Measurements from ENCODE around the gene SMAD7.

Gene SMAD7

DNA sequence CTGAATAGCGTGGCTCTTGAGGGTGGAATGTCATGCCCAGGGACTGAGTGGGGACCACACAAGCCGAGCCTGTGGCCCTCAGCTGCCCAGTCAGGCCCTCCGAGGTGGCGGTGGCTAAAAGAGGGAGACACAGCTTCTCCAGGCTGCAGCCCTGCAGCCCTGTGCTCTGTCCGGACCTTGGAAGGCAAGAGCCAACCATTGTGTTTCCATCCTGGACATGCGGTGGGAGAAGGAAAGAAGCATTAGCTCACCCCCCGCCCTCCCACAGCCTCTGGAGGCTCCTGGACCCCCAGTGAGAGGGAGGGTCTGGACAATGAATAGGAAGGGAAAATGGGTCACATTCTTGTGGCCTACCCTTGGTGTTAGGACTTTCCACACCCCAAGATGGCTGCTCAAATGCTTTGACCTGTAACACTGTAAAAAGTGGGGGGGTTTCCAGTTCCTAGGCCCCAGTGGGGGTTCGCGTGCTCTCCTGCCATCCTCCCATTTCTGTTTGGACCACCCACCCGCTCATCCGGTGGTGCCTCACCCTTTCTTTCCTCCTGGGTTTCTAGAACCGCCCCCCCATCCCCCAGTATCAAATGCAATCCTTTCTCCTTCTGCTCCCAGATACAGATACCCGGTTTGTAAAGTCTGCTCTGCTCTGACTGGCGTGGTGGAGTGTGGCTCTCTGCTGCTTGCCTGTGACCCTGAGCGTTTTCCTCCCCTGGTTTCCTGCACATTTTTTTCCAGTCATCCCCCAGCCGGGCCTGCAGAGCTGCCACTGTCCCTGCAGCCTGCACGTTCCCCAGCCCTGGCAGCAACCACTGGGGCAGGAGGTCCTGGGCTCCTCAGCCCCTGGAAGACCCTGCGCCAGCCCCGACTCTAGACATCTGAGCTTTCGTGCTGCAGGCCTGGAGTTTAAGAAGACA lies 36.3 kb upstream of the SMAD7 start:
- no peak for DNase-seq (ENCODE audit: low spot score)

DNA sequence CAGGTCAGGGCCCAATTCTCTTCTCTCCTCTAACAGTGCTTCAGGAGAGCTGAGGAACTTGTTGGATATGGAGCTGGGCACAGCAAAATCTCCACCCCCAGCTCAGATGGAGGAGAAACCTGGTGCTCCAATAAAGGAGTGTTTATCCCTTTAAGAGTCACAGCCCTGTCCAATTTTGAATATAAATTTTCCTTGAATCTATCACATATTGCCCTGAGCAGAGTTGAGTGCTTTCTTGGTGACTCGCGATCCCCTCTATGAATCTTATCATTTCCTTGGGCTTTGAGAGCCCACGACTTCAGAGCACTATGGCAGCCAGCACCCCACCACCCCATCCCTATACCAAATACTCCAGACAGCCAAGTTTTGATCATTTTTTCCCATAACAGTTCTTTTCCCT lies 34.4 kb upstream of the SMAD7 start:
- no peak for DNase-seq (ENCODE audit: low spot score)

DNA sequence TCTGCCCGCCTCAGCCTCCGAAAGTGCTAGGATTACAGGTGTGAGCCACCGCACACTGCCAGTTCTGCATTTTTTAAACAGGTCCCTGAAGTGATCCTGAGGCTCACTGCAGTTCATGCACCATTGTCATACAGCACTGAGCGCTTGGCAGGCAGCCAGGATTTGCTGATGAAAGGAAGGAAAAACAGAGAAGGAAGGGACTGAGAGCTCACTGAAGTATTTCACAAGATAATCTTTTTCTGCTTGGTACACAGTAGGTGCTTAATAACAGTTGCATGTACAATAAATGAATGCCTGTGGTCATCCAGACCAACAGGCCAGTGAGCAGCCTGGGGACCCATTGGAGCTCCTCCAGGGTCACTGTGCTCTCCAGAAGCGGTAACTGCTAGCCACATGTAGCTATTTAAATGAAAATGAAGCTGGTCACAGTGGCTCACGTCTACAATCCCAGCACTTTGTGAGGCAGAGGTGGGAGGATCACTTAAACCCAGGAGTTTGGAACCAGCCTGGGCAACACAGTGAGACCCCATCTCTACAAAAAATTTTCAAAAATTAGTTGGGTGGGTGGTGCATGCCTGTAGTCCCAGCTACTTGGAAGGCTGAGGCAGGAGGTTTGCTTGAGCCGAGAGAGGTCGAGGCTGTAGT lies 33.1 kb upstream of the SMAD7 start:
- DNase-seq (ENCODE audit: low spot score): no peak

DNA sequence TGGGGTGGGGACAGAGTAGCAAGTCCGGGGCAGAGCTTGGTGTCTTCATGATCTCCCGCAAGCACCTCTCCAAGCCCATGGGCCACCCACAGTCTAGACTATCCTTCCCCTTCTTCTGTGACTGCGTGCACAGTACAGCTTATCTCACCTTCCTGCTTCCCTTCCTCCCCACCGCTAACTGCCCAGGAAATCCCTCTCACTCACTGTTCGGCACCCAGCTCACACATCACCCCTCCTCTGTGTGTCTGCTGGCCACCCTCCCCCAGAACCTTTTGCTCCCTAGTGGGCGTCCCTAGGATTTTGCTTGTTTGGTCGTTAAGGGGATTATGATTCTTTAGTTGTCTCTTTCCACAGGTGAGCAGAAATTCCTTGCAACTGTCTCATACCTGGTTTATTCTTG lies 31.5 kb upstream of the SMAD7 start:
- no peak for DNase-seq (ENCODE audit: low spot score)

DNA sequence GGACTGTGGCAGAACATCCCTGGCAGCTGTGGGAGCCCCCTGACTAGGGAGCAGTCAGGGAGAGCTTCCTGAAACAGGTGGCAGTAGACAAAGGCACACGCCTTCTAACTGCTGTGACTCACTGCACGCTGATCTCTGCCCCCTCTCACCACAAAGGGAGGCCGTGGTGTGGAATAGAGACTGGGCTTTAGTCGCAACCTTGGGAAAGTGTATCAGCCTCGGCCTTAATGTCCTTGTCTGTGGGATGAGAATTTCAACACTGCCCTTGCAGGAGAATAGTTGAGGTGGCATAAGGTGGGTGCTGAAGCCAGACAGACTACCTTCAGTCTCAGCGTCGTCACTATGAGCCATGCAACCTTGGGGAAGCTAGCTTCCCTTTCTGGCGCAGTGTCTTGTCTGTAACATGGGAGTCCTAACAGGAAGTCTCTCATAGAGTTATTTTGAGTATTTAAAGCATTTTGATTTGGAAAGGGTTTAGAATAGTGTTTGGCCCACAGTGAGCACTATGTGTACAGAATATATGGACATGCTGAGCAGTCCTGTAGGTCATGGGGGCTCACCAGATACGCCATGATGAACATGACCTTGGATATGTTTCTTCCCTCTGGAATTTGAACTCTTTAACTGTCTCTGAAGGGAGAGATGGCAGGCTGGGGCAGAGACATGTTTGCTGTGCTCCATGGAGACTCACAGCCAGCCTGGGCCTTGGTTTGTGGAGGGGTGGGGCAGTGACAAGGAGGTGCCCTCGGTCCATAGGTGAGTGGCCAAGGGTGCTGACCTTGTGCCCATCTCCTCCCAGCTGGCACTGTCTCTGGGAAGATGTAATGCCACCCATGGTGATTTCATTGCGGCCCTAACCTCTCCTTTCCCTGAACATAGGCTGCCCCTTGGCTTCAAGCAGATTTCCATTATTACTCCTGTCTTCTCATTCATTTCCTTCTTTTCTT lies 29.5 kb upstream of the SMAD7 start:
- DNase-seq (ENCODE audit: low spot score): no peak

DNA sequence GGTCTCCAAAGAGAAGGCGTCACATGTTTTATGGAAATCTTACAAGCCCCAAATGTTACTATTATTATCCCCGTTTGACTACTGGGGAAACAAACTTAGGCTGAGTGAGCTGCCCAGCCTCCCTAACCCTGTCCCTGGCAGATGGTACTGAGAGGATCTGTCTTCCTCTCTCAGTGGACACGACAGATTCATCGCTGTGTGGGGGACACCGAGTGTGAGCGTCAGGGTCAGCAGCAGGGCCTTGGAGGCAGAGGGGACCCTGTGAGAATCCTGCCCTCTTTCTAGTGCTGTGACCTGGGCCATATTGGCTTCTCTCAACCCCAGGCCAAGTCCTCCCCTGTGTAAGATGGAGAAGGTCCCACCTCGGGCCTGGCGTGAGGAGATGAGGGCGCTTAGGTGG lies 27.1 kb upstream of the SMAD7 start:
- no peak for DNase-seq (ENCODE audit: low spot score)

DNA sequence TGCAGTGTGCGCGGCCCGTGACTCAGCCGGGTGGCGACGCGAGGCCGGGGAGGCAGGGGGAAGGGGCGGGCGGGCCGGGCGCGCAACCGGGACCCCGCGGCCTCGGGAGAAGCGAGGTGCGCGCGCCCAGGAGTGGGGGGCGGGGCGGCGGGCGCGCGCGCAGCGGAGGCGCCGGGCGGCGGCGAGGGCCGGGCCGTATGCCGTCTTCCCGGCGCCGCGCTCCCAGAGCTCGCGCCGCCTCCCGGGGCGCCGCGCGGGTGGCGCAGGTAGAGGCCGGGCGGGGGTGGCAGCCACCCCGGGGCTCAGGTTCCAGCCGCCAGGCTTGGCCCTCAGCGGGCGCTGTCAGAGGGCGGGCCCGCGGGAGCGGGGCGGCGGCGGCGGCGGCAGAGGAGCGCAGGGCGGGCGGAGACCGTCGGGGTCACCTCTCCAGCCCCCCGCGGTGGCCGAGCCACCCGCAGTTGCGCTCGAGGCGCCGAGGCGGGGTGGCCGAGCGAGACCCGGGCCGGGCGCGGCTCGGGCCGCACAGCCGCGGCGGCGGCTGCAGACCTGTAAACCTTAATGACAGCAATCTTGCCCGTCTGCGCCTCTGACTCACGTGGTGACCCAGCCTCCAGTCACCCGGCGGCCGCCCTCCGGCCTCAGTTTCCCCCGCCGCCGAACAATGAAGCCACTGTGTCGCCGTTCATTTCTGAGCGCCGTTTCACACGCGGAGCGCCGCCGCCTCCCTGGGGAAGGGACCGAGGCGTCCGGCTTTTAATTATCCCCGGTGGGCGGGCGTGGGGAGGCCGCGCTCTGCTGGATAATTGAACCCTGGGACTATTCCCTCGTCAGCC lies 25.3 kb upstream of the SMAD7 start:
- no peak for DNase-seq (ENCODE audit: low spot score)

DNA sequence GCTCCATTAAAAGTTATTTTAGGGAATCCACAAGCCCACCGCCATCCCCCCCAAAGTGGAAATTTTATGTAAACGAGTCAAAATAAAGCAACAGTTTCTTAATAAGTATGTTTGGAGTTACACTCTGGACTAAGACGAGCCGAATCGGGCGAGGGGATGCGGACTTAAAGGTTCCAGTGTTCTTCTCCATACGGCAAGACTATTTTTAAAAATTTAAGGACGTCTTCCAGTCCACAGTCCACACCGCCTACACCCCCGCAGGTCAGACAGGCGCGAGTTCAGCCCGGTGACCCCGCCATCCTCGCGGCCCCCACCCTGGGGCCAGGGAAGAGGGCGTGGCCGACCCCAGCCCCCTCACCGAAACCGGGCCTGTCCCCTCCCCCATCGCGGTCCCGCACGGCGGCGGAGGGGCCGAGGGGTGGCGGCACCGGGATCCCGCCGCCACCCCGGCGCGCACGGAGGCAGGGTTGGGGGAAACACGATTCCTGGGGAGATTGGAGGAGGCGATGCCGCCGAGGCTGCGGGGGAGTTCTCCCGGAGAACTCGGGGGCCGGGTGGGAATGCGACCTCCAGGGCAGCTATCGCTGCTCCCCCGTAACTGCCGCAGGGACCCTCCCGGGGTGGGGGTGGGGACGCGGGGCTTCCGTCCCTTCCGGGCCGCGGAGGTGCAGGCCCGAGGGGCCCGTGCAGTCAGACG lies 24.5 kb upstream of the SMAD7 start:
- DNase-seq (ENCODE audit: low spot score): no peak

DNA sequence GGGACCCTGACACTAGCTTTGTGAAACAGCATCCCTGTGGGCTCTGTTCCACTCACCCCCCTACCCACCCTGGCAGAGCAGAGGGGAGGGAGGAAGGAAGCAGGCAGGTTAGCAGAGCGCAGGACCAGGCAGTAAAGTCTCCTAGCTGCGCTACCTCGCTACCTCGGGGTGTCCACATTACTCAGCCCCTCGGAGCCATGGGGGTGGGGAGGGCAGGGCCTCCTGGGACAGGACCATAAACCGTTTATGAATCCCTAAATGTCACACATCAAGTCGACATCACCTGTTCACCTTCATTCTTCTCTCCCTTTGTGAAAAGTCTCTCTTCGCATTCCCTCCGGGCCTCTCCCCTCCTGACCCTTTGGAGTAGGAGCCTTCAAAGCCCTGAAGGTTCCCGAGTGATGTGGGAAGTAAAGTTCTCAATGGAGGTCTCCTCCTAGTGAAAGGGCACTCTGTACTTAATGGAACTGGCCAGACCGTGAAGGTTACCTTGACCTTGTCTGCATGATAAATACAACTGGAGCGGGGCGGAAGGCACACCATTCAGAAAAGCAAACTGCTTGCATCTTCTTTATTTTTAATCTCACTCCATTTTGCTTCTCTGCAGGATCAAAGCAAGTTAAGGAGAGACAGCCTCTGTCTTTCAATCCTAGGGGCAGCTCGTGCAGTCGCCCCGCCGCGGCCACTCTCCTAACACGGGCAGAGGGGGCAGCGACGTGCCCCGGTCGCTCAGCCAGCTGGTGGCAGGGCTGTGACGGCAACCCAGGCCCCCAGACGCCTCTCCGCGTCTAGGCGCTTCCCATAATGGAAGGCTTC lies 23.7 kb upstream of the SMAD7 start:
- no peak for DNase-seq (ENCODE audit: low spot score)

DNA sequence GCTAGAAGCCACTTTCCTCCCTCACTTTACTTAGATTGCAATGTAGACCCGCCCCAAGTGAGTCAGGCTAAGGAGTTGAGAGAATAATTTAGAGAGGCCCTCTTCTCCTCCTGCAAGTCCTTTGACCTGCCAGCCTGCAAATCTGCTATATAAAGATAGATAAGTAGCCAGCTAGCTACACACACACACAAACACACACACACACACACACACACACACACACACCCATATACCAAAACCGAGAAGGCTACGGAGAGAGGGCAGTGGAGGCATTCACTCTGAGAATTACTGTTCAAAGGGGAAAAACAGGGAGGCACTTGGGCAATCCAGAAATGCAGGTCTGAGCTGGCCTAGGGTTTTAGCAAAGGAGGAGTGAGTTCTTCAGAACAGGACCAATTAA lies 23.0 kb upstream of the SMAD7 start:
- no peak for DNase-seq (ENCODE audit: low spot score)

DNA sequence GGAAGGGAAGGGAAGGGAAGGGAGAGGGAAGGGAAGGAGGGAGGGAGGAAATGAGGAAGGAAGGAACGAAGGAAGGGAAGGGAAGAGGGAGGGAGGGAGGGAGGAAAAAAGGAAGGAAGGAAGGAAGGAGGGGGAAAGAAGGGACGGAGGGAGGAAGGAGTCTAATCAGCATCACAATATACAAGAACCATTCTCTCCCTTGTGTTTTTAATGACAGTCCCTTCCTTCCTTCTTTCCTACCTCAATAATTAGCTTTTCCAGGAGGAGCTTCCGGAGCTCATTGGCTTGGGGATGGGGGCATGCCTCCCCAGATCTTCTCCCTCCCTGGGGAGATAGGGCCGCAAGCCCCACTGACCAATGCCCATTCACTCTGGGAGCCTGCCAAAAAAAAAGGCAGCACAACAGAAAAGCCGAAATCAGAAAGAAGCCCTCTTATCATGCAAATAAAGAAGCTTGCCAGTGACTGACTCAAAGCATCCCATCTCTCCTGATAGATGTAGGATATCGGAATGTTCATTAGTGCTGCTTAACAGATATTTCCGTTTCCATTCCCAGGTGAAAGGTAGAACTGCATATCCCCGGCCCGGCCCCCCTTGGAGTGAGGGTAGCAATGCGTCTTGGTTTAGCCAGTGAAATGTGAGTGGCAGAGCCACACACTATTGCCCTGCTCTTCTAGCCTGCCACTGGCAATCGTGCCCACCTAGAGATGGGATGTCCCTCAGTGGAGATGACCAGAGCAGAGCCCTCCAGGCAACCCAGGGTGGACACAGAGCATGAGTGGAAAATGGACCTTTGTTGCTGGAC lies 17.8 kb upstream of the SMAD7 start:
- DNase-seq (ENCODE audit: low spot score): no peak

DNA sequence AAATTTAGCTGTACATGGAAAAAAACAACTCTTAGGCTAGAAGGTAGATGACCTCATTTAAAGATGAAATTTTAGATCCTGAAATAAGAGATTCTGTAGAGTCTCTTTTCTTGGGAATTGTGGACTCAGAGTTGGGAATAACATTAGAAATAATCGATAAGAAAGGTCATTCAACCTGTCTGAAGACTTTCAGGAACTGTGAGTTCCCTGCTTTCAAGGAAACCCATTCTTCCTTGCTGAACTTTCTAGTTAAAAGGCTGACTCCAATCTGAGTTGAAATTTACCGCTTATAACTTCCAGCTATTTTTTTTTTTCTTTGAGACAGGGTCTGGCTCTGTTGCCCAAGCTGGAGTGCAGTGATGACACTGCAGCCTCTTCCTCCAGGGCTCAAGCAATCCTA lies 16.8 kb upstream of the SMAD7 start:
- no peak for DNase-seq (ENCODE audit: low spot score)

DNA sequence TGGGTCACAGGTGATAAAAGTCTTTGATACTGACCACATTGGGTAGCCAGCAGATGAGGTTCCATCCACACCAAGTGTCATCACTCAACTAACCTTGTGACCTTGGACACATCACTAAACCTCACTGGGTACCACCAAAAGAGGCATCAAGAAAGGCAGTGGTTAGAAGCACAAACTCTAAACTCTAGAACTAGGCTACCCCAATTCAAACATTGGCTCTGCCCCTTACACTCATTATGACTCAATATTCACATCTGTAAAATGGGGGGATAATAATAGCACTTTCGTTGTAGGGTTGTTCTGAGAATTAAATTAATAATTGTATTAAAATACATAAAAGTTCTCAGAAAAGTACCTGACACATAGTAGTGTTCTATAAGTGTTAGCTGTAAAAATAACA lies 15.8 kb upstream of the SMAD7 start:
- no peak for DNase-seq (ENCODE audit: low spot score)

DNA sequence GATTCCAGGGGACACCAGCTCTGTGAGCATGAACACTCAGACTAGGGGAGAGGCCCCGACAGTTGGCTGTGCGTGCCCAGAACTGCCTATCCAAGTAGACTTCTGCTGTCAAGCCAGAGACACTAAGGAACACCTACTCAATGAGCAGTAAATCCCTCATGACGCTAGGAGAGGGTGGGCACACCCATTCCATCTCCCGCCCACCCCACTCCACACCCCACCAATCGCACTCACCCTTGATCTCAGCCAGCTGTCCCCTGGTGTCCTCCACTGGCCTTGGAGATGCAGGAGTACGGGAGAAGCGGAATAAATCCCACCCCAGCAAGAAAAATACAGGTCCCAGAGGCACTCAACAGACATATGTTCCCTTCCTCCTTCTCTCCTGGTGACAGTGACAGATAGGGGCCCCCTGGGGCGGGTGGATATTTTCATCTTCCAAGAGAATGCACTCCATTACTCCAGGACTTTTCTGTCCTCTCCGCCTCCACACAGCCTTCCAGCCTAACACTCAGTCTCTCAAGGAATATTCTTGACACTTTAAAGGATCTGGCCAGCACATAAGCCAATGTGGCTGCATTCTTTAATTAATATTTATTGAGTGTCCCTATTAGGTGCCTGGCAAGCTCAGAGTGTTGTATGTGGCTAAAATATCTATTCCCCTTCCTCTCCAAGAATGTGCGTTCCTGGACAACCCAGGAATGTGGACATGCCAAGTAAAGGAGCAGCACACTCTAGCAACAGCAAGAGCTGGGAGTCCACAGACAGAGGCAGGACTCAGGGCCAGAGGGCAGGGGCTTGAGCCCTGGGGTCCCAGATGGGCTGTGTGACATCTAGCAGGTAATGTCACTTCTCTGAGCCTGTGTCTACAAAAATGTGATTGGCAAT lies 13.1 kb upstream of the SMAD7 start:
- DNase-seq (ENCODE audit: low spot score): no peak

DNA sequence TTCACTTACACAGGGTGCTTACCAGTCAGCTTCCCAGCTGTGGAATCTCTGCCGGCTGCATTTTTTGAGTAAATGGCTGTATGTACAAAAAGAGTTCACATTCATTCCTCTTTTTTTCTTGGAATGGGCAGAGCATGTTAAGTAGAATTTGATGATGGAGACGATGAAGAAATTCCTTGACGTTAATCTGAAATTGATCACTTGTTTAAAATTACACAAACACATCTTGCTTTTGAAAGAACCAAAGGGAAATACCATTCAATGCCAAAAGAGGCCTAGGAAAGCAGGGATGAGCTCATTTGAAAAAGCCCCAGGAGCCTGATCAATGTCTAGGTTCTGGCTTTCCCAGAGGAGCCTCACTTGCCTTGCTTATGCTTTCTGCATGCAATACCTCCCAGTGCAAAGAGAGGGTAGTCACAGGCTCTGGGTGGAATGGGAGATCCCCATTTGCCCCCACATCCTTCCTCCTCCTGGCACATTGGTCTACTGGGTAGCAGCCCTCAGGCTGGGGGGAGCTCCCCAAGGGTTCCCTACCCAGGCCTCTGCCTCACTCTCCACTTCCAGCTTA lies 12.3 kb upstream of the SMAD7 start:
- DNase-seq (ENCODE audit: low spot score): no peak

DNA sequence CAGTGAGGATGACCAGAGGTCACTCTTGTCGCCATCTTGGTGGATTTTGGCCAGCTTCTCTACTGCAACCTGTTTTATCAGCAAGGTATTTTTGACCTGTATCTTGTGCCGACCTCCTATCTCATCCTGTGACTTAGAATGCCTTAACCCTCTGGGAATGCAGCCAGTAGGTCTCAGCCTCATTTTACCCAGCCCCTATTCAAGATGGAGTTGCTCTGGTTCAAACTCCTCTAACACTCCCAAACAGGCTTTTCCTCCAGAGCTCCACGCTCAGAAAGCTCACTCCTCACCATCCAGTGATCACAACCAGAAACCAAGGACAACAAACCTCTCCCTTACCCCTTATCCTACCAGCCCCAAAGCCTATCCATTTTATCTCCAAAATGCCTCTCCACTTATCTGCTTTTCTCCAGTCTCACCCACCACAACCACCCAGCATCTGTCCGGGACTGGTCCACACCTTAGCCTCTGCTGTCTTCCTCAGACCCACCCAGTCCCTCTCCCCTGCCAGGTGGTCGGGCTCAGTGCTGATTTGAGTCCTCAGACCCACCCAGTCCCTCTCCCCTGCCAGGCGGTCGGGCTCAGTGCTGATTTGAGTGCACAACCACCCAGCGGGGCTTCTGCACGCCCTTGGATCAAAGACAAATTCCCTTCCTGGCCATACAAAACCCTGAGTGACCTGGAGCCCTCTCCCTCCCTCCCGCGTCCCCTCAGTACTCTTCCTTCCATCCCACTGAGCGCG lies 11.7 kb upstream of the SMAD7 start:
- no peak for DNase-seq (ENCODE audit: low spot score)

DNA sequence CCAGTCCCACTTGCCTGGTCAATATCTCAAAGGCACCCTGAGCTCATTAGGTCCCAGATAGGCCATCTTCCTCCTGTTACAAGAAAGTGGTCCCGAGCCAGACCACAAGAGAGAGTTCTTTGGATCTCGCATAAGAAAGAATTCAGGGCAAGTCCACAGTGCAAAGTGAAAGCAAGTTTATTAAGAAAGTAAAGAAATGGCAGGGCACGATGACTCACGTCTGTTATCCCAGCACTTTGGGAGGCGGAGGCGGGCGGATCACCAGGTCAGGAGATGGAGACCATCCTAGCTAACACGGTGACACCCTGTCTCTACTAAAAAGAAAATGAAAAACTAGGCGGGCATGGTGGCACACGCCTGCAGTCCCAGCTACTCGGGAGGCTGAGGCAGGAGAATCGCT lies 10.8 kb upstream of the SMAD7 start:
- DNase-seq (ENCODE audit: low spot score): no peak
